Skin epidermis (tissue), 12 donors: ENCODE results near the gene SFRP2.

Experiments
- H3K27ac ChIP-seq, 21 experiments: fragments of 200-600 bp; sonication (generic) in 11 of 21; one replicate each; pipeline ENCODE4 v1.5.0; 2020; ENCODE audit warnings: mild to moderate bottlenecking in 3 of 21, inconsistent platforms in 2 of 21, moderate library complexity in 2 of 21
- H3K4me3 ChIP-seq, 7 experiments: fragments of 200-600 bp; sonication (generic) in 2 of 7; one replicate each; pipeline ENCODE4 v1.5.0; 2020; ENCODE audit warnings: inconsistent platforms in 2 of 7, mild to moderate bottlenecking in 2 of 7, moderate library complexity in 1 of 7

SFRP2 gene

DNA sequence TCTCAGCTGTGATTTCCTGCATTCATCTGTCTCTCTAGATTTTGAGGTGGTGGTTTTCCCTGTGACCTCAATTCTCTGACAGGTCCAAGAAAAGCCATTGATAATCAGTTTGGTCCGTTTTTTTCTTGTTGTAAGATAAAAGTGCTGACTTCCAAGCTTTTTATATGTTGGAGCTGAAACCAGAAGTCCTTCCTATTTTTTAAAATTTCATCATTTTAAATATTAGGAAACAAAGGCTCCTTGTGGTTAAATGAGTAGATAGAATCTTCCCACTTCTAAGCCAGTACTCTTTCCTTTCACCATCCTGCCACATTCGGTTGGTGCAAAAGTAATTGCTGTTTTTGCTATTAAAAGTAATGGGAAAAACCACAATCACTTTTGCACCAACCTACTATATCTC lies 47.3 kb downstream of the SFRP2 start:
- Histone ChIP-seq H3K4me3 (no peak overlapping the region), H3K27ac (no peak overlapping the region)

GRCh38 chr4:153735906-153736461 lies 52.9 kb downstream of the SFRP2 start:
- Histone ChIP-seq H3K4me3 (no peak overlapping the region), H3K27ac (no peak overlapping the region)

GRCh38 chr4:153733751-153734448 lies 55.0 kb downstream of the SFRP2 start:
- Histone ChIP-seq H3K27ac (no peak overlapping the region), H3K4me3 (no peak overlapping the region)

GRCh38 chr4:153731239-153731638 lies 57.6 kb downstream of the SFRP2 start:
- Histone ChIP-seq H3K27ac (no peak overlapping the region), H3K4me3 (no peak overlapping the region)
